ENCODE data around the gene SRPK2.
"Not testable (repeated sequence)": the region's sequence is repeated elsewhere in the genome, so short reads cannot be mapped to it uniquely, and the experiment has no call there.

Gene SRPK2

DNA sequence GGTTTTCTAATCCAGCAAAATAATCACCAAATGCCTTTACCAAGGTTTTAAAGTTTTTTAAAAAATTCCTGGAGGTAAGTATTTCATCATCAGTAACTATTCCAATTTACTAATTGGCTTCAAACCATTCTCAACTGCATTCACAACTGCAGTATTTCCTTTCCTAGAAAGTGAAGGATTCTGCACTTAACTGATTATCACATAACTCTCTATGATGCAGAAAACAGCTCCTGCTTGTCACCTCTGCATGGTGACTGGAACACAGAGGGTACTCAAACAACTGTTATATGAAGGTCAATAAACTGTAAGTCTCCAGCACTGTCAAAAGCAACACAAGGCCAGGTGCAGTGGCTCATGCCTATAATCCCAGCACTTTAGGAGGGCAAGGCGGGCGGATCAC is 42.6 kb downstream of the SRPK2 start:
- H3K4me1 Mint-ChIP-seq, result peaks cover 11% of the 10 kb centered on the region
- H3K9me3 Mint-ChIP-seq, result no peaks in the 10 kb centered on the region
- H3K36me3 Mint-ChIP-seq (ENCODE audit: low read depth), result no peaks in the 10 kb centered on the region
- H3K27me3 Mint-ChIP-seq (ENCODE audit: low read depth), result no peaks in the 10 kb centered on the region
- H3K27ac Mint-ChIP-seq, result no peak overlapping the region
- H3K4me3 Mint-ChIP-seq, result no peak overlapping the region
- TF ChIP-seq, protein P1, sequence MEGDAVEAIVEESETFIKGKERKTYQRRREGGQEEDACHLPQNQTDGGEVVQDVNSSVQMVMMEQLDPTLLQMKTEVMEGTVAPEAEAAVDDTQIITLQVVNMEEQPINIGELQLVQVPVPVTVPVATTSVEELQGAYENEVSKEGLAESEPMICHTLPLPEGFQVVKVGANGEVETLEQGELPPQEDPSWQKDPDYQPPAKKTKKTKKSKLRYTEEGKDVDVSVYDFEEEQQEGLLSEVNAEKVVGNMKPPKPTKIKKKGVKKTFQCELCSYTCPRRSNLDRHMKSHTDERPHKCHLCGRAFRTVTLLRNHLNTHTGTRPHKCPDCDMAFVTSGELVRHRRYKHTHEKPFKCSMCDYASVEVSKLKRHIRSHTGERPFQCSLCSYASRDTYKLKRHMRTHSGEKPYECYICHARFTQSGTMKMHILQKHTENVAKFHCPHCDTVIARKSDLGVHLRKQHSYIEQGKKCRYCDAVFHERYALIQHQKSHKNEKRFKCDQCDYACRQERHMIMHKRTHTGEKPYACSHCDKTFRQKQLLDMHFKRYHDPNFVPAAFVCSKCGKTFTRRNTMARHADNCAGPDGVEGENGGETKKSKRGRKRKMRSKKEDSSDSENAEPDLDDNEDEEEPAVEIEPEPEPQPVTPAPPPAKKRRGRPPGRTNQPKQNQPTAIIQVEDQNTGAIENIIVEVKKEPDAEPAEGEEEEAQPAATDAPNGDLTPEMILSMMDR (IDR thresholded peaks at IDR 0.05; ENCODE audit: unreplicated experiment in 3 of 3), result no peak

DNA sequence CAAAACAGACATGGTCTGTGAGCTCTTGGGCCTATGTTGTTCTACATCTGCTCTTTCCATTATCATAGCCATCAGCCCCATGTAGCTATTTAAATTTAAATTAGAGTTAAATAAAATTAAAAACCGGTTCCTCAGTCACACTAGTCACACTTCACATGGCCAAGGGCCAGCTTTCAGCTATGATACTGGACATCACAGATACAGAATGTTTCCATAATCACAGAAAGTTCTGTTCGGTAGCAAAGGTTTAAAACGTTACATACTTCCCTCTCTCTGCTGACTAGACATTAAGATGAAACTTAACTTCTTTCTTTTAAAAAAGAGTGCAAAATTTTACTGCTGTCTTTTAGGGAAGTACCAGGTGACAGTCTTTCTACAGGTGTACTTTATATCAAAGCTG is 43.0 kb downstream of the SRPK2 start:
- no peaks in the 10 kb centered on the region for H3K9me3 Mint-ChIP-seq
- H3K4me1 Mint-ChIP-seq, result peaks cover 7% of the 10 kb centered on the region
- TF ChIP-seq, protein P1 (IDR thresholded peaks at IDR 0.05; ENCODE audit: unreplicated experiment in 3 of 3), result no peak
- no peak overlapping the region for H3K4me3 Mint-ChIP-seq
- no peaks in the 10 kb centered on the region for H3K27me3 Mint-ChIP-seq (ENCODE audit: low read depth)
- H3K36me3 Mint-ChIP-seq (ENCODE audit: low read depth), result no peaks in the 10 kb centered on the region
- H3K27ac Mint-ChIP-seq, result no peak overlapping the region

DNA sequence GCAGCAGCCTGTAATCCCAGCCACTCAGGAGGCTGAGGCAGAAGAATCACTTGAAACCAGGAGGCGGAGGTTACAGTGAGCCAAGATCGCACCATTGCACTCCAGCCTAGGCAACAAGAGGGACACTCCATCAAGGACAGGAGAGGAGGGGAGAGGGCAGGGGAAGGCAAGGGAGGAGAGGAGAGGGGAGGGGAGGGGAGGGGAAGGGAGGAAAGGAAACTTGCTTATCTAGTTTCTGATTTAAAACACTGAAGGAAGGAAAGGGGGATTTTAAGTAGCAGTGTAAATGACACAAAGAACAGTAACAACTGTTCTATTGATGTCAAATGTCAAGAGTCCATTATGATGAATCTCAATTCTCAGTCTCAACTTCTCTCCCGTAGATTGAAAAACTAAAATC is 43.7 kb downstream of the SRPK2 start:
- Mint-ChIP-seq H3K9me3 (no peaks in the 10 kb centered on the region), H3K27me3 (ENCODE audit: low read depth) (no peaks in the 10 kb centered on the region), H3K4me1 (peaks cover 5% of the 10 kb centered on the region), H3K27ac (no peak overlapping the region), H3K36me3 (ENCODE audit: low read depth) (no peaks in the 10 kb centered on the region), H3K4me3 (no peak overlapping the region)
- TF ChIP-seq, protein P1 (IDR thresholded peaks at IDR 0.05; ENCODE audit: unreplicated experiment in 3 of 3), result no peak

DNA sequence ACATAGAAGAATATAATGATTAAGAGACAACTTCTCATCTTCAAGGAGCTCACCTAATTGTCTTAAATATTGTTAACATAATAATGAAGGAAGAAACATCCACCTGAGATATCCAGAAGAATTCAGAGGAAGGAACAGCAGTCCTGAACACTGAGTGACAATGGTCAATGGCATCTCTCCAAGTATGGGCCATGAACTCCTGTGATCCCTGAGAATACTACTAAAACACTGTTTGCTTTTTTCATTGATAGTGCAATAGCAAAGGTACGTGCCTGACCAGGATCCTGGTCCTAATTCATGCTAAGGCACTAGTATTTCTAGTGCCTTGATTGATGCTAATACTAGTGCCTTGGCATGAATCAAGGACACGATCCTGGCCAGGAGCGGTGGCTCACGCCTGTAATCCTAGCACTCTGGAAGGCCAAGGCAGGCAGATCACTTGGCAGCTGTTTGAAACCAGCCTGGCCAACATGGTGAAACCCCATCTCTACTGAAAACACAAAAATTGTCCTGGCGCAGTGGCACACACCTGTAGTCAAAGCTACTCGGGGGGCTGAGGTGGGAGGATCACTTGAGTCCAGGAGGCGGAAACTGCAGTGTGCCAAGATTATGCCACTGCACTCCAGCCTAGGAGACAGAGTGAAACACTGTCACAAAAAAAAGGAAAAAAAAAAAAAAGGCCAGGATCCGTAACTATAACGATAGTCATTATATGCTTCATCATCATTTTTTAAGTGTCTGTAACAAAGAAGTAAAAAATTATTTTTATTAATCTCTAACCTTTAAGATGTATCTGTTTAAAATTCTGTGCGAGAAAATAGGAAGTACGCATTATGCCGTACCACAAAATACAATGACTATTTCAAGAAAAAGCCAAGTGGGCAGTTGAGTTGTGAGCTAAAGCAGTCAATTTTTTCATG is 49.1 kb downstream of the SRPK2 start:
- H3K36me3 Mint-ChIP-seq (ENCODE audit: low read depth), result no peaks in the 10 kb centered on the region

DNA sequence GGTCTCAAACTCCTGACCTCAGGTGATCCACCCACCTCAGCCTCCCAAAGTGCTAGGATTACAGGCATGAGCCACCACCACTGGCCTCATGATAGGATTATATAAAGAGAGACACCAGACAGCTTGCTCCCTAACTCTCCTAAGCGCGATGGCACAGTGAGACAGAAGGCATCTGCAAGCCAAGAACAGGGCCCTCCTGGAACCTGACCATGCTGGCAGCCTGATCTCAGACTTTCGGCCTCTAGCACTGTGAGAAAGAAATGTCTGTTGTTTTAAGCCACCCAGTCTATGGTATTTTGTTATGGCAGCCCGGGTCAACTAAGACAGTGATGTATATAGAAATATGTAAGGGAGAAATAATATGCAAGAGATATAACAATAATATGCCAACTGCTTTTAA is 51.2 kb downstream of the SRPK2 start:
- H3K9me3 Mint-ChIP-seq, result no peaks in the 10 kb centered on the region
- H3K27ac Mint-ChIP-seq, result no peak overlapping the region
- TF ChIP-seq, protein P1 (IDR thresholded peaks at IDR 0.05; ENCODE audit: unreplicated experiment in 3 of 3), result no peak
- no peaks in the 10 kb centered on the region for H3K27me3 Mint-ChIP-seq (ENCODE audit: low read depth)
- no peaks in the 10 kb centered on the region for H3K4me1 Mint-ChIP-seq
- H3K4me3 Mint-ChIP-seq, result no peak overlapping the region
- H3K36me3 Mint-ChIP-seq (ENCODE audit: low read depth), result no peaks in the 10 kb centered on the region

More for the DNA sequence above, 49.1 kb downstream of the SRPK2 start:
- TF ChIP-seq, protein P1 (IDR thresholded peaks at IDR 0.05; ENCODE audit: unreplicated experiment in 3 of 3), result no peak
- no peak overlapping the region for H3K27ac Mint-ChIP-seq
- no peak overlapping the region for H3K4me3 Mint-ChIP-seq
- no peaks in the 10 kb centered on the region for H3K27me3 Mint-ChIP-seq (ENCODE audit: low read depth)
- H3K9me3 Mint-ChIP-seq, result no peaks in the 10 kb centered on the region
- no peaks in the 10 kb centered on the region for H3K4me1 Mint-ChIP-seq

DNA sequence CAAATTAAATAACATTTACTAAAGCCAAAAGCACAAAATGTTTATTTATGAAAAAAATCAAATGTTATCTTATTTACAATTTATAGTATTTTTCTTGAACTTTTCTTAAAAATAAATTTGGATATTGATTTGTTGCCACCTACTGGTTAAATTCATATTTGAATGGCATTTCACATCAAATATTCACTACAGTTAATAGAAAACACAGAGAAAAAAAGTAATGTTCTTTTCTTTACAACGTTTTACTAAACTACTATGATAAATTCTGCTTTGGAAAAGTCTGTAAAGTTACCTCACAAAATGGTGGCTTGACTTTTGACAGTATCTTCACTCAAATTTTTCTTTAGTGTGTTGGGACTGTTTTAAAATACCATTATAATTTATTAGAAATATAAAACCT is 52.7 kb downstream of the SRPK2 start:
- Mint-ChIP-seq H3K4me3 (no peak overlapping the region), H3K9me3 (no peaks in the 10 kb centered on the region), H3K36me3 (ENCODE audit: low read depth) (no peaks in the 10 kb centered on the region), H3K4me1 (peaks cover 6% of the 10 kb centered on the region), H3K27ac (no peak overlapping the region), H3K27me3 (ENCODE audit: low read depth) (no peaks in the 10 kb centered on the region)
- TF ChIP-seq, protein P1 (IDR thresholded peaks at IDR 0.05; ENCODE audit: unreplicated experiment in 3 of 3), result peak in 2 of 3 experiments; percentile 21 to 58

DNA sequence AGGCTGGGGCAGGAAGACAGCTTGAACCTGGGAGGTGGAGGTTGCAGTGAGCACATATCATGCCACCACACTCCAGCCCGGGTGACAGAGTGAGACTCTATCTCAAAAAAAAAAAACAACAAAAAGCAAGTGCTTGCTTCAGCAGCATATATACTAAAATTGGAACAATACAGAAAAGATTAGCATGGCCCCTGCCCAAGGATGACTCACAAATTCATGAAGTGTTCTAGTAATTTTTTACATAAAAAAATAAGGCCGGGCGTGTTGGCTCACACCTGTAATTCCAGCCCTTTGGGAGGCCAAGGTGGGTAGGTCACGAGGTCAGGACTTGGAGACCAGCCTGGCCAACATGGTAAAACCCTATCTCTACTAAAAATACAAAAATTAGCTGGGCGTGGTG is 56.1 kb downstream of the SRPK2 start:
- not testable (repeated sequence) for H3K36me3 Mint-ChIP-seq (ENCODE audit: low read depth); H3K27ac Mint-ChIP-seq; H3K4me1 Mint-ChIP-seq; H3K9me3 Mint-ChIP-seq; H3K4me3 Mint-ChIP-seq; H3K27me3 Mint-ChIP-seq (ENCODE audit: low read depth)

Data from nephron (organoid).